ENCODE results near the gene DENND2D. TPM values are rescaled to one million over a fixed set of nuclear protein-coding genes. Genes with fewer than 3 reads are reported as not detected.

The DENND2D gene
- total and polyA plus RNA-seq, 9 of the 15 experiments (the other 6 are each of a cell fraction or from before 2014, with no cell fraction given), result 0.08 to 0.44 (median 0.13) TPM; not detected in 6

DNA sequence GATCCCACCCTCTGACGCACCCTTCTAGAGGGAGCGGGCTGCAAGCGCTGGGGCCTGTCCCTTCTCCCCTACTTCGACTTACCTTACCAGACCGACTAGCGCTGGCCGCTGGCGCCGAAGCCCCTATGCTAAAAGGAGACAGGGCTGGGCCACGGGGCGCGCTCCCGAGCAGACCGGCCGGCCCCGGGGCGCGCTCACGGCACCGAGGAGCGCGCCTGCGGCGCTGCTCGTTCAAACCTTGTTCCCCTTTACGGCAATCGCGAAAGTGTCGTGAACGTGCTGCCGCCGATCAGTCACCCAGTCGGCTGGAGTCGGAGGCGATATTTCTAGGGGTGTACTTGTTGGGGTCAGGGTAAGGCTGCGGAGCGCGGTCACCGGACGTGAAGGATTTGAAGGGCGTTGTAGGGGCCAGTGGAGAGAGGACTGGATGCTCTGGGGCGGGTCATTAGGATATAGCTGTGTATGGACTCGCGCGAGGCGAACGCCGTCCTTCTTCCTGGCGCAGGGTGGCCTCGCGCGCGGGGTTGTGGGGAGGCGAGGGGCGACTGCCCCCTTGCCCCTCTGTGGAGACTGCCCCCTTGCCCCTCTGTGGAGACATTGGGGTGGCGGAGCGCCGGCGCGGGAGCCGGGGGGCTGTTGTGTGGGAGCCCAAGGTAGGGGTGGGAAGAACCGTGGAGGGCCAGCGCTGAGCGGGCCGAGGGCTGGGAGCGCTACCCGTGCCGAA is 60.3 kb downstream of the DENND2D start, which contains the start of the genes CEPT1 and DRAM2 (continued):
- TF ChIP-seq, protein P1, sequence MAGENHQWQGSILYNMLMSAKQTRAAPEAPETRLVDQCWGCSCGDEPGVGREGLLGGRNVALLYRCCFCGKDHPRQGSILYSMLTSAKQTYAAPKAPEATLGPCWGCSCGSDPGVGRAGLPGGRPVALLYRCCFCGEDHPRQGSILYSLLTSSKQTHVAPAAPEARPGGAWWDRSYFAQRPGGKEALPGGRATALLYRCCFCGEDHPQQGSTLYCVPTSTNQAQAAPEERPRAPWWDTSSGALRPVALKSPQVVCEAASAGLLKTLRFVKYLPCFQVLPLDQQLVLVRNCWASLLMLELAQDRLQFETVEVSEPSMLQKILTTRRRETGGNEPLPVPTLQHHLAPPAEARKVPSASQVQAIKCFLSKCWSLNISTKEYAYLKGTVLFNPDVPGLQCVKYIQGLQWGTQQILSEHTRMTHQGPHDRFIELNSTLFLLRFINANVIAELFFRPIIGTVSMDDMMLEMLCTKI (IDR thresholded peaks at IDR 0.05; ENCODE audit: partially characterized antibody), result no peak
- TF ChIP-seq NFE2L1 (tag; IDR thresholded peaks at IDR 0.05; ENCODE audit: borderline replicate concordance, low read depth), result no peak
- TF ChIP-seq FIP1L1 (IDR thresholded peaks at IDR 0.05; ENCODE audit: low read depth, low read length, poor library complexity, severe bottlenecking), result peak; percentile 43
- TF ChIP-seq, protein P2, sequence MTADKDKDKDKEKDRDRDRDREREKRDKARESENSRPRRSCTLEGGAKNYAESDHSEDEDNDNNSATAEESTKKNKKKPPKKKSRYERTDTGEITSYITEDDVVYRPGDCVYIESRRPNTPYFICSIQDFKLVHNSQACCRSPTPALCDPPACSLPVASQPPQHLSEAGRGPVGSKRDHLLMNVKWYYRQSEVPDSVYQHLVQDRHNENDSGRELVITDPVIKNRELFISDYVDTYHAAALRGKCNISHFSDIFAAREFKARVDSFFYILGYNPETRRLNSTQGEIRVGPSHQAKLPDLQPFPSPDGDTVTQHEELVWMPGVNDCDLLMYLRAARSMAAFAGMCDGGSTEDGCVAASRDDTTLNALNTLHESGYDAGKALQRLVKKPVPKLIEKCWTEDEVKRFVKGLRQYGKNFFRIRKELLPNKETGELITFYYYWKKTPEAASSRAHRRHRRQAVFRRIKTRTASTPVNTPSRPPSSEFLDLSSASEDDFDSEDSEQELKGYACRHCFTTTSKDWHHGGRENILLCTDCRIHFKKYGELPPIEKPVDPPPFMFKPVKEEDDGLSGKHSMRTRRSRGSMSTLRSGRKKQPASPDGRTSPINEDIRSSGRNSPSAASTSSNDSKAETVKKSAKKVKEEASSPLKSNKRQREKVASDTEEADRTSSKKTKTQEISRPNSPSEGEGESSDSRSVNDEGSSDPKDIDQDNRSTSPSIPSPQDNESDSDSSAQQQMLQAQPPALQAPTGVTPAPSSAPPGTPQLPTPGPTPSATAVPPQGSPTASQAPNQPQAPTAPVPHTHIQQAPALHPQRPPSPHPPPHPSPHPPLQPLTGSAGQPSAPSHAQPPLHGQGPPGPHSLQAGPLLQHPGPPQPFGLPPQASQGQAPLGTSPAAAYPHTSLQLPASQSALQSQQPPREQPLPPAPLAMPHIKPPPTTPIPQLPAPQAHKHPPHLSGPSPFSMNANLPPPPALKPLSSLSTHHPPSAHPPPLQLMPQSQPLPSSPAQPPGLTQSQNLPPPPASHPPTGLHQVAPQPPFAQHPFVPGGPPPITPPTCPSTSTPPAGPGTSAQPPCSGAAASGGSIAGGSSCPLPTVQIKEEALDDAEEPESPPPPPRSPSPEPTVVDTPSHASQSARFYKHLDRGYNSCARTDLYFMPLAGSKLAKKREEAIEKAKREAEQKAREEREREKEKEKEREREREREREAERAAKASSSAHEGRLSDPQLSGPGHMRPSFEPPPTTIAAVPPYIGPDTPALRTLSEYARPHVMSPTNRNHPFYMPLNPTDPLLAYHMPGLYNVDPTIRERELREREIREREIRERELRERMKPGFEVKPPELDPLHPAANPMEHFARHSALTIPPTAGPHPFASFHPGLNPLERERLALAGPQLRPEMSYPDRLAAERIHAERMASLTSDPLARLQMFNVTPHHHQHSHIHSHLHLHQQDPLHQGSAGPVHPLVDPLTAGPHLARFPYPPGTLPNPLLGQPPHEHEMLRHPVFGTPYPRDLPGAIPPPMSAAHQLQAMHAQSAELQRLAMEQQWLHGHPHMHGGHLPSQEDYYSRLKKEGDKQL (CRISPR knock-in tag; IDR thresholded peaks at IDR 0.05; ENCODE audit: borderline replicate concordance), result no peak
- TF ChIP-seq PHF21A (IDR thresholded peaks at IDR 0.05; ENCODE audit: borderline replicate concordance, low read depth), result 0 out of 2 replicates have a peak, but pooled peaks have one; percentile 34
- peak; percentile 33; the same call in 1 of the 2 replicates for TF ChIP-seq NFIC (IDR thresholded peaks at IDR 0.05)
- TF ChIP-seq, protein P3, sequence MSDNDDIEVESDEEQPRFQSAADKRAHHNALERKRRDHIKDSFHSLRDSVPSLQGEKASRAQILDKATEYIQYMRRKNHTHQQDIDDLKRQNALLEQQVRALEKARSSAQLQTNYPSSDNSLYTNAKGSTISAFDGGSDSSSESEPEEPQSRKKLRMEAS (CRISPR knock-in tag; IDR thresholded peaks at IDR 0.05), result peak; percentile 54
- peak; percentile 46; the same call in 1 of the 2 replicates for TF ChIP-seq SIN3B (IDR thresholded peaks at IDR 0.05; ENCODE audit: low read depth)
- TF ChIP-seq ZKSCAN3 (CRISPR knock-in tag; IDR thresholded peaks at IDR 0.05), result no peak
- TF ChIP-seq, protein P4, sequence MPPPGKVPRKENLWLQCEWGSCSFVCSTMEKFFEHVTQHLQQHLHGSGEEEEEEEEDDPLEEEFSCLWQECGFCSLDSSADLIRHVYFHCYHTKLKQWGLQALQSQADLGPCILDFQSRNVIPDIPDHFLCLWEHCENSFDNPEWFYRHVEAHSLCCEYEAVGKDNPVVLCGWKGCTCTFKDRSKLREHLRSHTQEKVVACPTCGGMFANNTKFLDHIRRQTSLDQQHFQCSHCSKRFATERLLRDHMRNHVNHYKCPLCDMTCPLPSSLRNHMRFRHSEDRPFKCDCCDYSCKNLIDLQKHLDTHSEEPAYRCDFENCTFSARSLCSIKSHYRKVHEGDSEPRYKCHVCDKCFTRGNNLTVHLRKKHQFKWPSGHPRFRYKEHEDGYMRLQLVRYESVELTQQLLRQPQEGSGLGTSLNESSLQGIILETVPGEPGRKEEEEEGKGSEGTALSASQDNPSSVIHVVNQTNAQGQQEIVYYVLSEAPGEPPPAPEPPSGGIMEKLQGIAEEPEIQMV (tag; conservative IDR thresholded peaks at IDR 0.05; ENCODE audit: low read depth), result no peak
- 0 out of 2 replicates have a peak, but pooled peaks have one; percentile 13 for TF ChIP-seq ZFP1 (CRISPR knock-in tag; IDR thresholded peaks at IDR 0.05)
- no peak for TF ChIP-seq ZC3H11A (IDR thresholded peaks at IDR 0.05; ENCODE audit: low read depth, low read length)
- TF ChIP-seq, protein P5, sequence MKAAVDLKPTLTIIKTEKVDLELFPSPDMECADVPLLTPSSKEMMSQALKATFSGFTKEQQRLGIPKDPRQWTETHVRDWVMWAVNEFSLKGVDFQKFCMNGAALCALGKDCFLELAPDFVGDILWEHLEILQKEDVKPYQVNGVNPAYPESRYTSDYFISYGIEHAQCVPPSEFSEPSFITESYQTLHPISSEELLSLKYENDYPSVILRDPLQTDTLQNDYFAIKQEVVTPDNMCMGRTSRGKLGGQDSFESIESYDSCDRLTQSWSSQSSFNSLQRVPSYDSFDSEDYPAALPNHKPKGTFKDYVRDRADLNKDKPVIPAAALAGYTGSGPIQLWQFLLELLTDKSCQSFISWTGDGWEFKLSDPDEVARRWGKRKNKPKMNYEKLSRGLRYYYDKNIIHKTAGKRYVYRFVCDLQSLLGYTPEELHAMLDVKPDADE (conservative IDR thresholded peaks at IDR 0.05; ENCODE audit: control insufficient read depth, low read depth, low read length), result peak; percentile 57; the same call in 1 of the 2 replicates
- TF ChIP-seq, protein P6, sequence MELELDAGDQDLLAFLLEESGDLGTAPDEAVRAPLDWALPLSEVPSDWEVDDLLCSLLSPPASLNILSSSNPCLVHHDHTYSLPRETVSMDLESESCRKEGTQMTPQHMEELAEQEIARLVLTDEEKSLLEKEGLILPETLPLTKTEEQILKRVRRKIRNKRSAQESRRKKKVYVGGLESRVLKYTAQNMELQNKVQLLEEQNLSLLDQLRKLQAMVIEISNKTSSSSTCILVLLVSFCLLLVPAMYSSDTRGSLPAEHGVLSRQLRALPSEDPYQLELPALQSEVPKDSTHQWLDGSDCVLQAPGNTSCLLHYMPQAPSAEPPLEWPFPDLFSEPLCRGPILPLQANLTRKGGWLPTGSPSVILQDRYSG (tag; conservative IDR thresholded peaks at IDR 0.05; ENCODE audit: low read depth), result no peak
- TF ChIP-seq ZNF384 (IDR thresholded peaks at IDR 0.05; ENCODE audit: low read depth, low read length), result no peak

All from K562 (cell line).